ENCODE data around the gene WDSUB1.

The WDSUB1 gene

DNA sequence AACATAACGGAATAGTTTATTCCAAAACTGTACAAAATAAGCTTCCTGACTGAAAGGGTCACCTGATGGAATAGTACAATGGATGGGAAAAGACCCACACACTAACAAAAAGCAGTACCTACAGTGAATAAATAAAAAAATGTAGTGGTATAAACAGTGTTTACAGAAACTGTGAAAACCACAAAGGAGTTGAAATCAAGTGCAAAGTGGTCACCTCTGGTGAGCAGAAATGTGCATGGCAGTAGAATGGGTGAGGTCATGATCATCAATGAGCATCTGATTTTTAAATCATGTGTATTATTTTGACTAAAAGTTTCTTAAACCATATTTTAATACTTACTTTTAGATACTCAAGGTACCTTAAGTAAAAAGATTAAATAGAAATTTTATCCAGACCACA, 11.4 kb downstream of the WDSUB1 start:
- Histone ChIP-seq H4K20me1 (no peaks in the 10 kb centered on the region), H3K27me3 (no peaks in the 10 kb centered on the region), H3K9me3 (replicated peaks in 1 of 11) (peaks cover 8 to 13% (median 10%) of the 10 kb centered on the region in 11 experiments; a peak in 17 of 22 replicates), H3K9ac (no peak overlapping the region), H3K4me2 (no peak overlapping the region), H3K4me3 (no peak overlapping the region), H3K36me3 (peaks cover 36 to 96% (median 74%) of the 10 kb centered on the region in 11 experiments), H3K27ac (no peak overlapping the region), H3K4me1 (no peaks in the 10 kb centered on the region)
- TF ChIP-seq Cebpa-rat (IDR thresholded peaks at IDR 0.05): no peak

DNA sequence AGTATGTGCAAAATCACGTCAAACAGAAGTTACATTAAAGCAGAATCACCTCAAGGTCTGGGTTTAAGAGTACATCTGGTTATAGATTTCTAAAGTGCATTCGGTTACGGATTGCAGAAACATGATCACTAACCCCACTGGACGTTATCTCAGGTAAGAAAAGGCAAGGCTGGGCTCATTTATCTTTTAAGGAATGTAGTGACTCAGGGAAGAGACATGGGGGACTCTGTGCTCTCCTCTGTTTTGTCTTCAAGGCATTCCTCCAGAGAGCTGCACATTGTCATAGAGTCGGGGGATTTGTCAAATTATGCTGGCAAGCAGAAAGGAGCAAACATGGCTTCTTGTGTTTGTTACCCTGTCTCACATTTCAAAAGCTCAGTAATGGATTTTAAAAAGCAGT, 14.3 kb downstream of the WDSUB1 start:
- Histone ChIP-seq H3K27ac (no peak overlapping the region), H3K4me1 (no peaks in the 10 kb centered on the region), H3K4me3 (no peak overlapping the region), H3K9ac (no peak overlapping the region), H3K4me2 (no peak overlapping the region), H3K9me3 (replicated peaks in 1 of 11) (peaks cover 8 to 16% (median 11%) of the 10 kb centered on the region in 11 experiments; a peak in 17 of 22 replicates), H3K36me3 (peaks cover 22 to 74% (median 60%) of the 10 kb centered on the region in 11 experiments), H4K20me1 (no peaks in the 10 kb centered on the region), H3K27me3 (no peaks in the 10 kb centered on the region)
- no peak for TF ChIP-seq Cebpa-rat (IDR thresholded peaks at IDR 0.05)

DNA sequence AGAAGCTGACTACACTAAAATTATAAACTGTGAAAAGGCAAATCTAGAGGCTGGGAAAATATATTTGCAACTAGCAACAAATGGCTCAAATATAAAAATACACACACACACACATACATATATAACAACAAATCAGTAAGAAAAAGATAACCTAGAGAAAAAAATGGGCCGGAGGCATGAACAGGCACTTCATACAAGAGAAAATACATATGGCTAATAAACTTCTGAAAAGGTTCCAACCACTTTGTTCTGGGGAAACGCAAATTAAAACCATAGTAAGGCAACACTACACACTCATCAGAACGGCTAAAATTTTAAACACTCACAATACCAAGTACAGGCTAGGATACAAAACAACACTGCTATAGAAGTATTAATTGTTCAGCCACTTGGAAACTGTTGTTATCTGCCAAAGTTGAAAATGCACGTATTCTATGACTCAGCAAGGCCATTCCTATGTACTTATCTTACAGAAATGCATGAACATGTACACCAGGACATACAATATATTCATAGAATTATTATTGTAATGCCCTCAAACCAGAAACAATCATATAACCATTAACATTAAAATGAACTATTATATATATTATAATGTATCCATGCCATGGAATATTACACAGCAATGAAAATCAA, 15.6 kb downstream of the WDSUB1 start:
- Histone ChIP-seq H3K4me3 (no peak overlapping the region), H3K27me3 (no peaks in the 10 kb centered on the region), H3K27ac (no peak overlapping the region), H3K4me2 (no peak overlapping the region), H3K36me3 (peaks cover 29 to 77% (median 66%) of the 10 kb centered on the region in 11 experiments), H4K20me1 (no peaks in the 10 kb centered on the region), H3K4me1 (no peaks in the 10 kb centered on the region), H3K9me3 (replicated peaks in 1 of 11) (peaks cover 8 to 25% (median 16%) of the 10 kb centered on the region in 11 experiments; a peak in 18 of 22 replicates), H3K9ac (no peak overlapping the region)
- no peak for TF ChIP-seq Cebpa-rat (IDR thresholded peaks at IDR 0.05)

DNA sequence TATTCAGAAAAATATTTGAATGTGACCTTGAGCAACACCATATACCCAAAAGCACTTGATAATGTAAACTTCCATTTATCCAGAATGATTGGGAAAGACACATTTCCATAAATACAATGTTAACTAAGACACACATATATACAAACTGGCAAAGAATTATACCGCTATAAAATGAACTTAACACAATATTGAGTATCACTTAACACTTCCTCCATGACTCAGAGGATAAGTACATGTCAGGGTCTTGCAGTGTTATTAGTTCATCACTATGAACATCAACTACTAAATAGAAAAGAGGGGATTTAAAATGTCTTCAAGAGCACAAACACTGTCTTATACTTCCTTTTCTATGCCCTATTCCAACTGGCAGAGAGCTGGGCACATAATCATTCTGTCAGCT, 18.6 kb downstream of the WDSUB1 start:
- peaks cover 36 to 78% (median 70%) of the 10 kb centered on the region in 11 experiments for H3K36me3 ChIP-seq
- no peak overlapping the region for H3K4me2 ChIP-seq
- no peak for TF ChIP-seq Cebpa-rat (IDR thresholded peaks at IDR 0.05)
- no peaks in the 10 kb centered on the region for H3K4me1 ChIP-seq
- peaks cover 8 to 30% (median 16%) of the 10 kb centered on the region in 11 experiments; a peak in 18 of 22 replicates for H3K9me3 ChIP-seq (replicated peaks in 1 of 11)
- no peaks in the 10 kb centered on the region for H3K27me3 ChIP-seq
- H3K27ac ChIP-seq: no peak overlapping the region
- no peaks in the 10 kb centered on the region for H4K20me1 ChIP-seq
- H3K9ac ChIP-seq: no peak overlapping the region
- no peak overlapping the region for H3K4me3 ChIP-seq

DNA sequence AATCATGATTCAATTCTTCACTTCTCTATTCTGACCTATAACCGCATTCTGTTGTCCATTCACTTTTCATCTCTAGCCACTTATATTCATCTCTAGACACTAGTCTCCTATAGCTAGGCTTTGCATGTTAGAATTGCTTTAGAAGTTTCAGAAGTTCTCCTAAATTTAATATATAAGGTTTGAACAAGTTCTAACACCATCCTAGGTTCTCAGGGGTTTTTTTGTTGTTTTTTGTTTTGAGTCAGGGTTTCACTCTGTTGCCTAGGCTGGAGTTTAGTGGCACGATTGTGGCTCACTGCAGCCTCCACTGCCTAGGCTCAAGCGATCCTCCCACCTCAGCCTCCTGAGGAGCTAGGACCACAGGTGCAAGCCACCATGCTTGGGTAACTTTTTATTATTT, 19.9 kb downstream of the WDSUB1 start:
- peaks cover 35 to 76% (median 63%) of the 10 kb centered on the region in 11 experiments for H3K36me3 ChIP-seq
- H3K4me3 ChIP-seq: no peak overlapping the region
- no peaks in the 10 kb centered on the region for H4K20me1 ChIP-seq
- H3K4me2 ChIP-seq: no peak overlapping the region
- H3K27ac ChIP-seq: no peak overlapping the region
- peaks cover 6 to 29% (median 14%) of the 10 kb centered on the region in 11 experiments; a peak in 18 of 22 replicates for H3K9me3 ChIP-seq (replicated peaks in 1 of 11)
- TF ChIP-seq Cebpa-rat (IDR thresholded peaks at IDR 0.05): no peak
- no peaks in the 10 kb centered on the region for H3K4me1 ChIP-seq
- no peaks in the 10 kb centered on the region for H3K27me3 ChIP-seq
- H3K9ac ChIP-seq: no peak overlapping the region

DNA sequence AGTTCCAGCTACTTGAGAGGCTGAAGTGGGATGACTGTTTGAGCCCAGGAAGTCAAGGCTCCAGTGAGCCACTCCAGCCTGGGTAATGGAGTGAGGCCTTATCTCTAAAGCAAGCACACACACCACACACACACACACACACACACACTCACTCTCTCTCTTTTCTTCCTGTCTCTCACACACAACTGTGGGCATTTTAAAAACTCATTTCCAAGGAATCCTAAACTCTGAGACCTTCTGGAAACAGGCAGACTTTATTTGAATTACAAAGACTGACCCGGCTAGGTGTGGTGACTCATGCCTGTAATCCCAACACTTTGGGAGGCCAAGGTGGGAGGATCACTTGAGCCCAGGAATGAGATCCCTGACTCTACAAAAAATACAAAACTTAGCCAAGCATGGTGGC, 21.3 kb downstream of the WDSUB1 start:
- Histone ChIP-seq H3K9me3 (replicated peaks in 1 of 11) (peaks cover 0 to 18% (median 5%) of the 10 kb centered on the region in 11 experiments; a peak in 9 of 22 replicates), H3K4me2 (no peak overlapping the region), H3K36me3 (peaks cover 21 to 75% (median 59%) of the 10 kb centered on the region in 11 experiments; a peak in 21 of 22 replicates), H4K20me1 (no peaks in the 10 kb centered on the region), H3K27me3 (no peaks in the 10 kb centered on the region), H3K4me3 (no peak overlapping the region), H3K4me1 (no peaks in the 10 kb centered on the region), H3K27ac (no peak overlapping the region), H3K9ac (no peak overlapping the region)
- TF ChIP-seq Cebpa-rat (IDR thresholded peaks at IDR 0.05): no peak

DNA sequence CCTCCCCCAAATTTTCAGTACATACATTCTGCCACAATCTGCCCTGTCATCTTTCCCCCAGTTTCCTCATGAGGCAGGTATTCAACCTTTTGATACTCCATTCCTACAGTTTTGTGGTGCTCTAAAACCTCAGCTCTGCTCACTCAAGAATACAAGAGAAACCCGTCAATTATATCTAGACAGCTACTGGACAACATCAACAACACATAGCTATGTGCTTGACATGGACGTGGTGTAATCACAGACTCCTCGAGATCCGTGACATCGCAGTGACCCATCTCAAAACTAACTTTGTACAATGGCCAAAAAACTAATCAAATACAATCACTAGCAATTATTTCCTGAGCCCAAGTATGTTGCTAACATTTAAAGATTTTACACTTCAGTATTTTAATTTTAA, 23.6 kb downstream of the WDSUB1 start:
- Histone ChIP-seq H3K4me3 (no peak overlapping the region), H3K4me1 (no peaks in the 10 kb centered on the region), H3K9ac (no peak overlapping the region), H3K9me3 (replicated peaks in 1 of 11) (peaks cover 0 to 18% (median 5%) of the 10 kb centered on the region in 11 experiments; a peak in 9 of 22 replicates), H3K27me3 (no peaks in the 10 kb centered on the region), H3K4me2 (no peak overlapping the region), H3K36me3 (peaks cover 37 to 87% (median 78%) of the 10 kb centered on the region in 11 experiments), H3K27ac (no peak overlapping the region), H4K20me1 (no peaks in the 10 kb centered on the region)
- TF ChIP-seq Cebpa-rat (IDR thresholded peaks at IDR 0.05): no peak

DNA sequence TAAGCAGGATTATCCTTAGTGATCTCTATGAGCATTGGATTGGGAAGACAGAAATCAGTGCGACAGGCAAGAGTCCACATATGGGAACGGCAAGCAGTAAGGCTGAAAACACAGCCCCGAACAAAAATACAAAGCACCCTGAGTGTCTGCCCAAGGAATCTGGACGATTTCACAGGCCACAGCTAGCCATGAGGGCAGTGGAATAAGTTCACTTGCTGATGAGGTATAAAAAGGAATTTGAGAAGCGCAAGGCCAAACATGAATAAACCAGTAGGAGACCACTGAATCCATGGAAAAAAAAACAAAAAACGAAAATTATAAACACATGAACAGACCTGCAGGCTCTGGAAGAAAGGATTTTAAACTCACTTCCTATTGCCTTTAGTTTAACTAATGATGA, 24.3 kb downstream of the WDSUB1 start:
- H3K4me3 ChIP-seq: no peak overlapping the region
- H3K4me1 ChIP-seq: no peaks in the 10 kb centered on the region
- H3K9ac ChIP-seq: no peak overlapping the region
- TF ChIP-seq Cebpa-rat (IDR thresholded peaks at IDR 0.05): no peak
- H3K27me3 ChIP-seq: no peaks in the 10 kb centered on the region
- peaks cover 40 to 90% (median 82%) of the 10 kb centered on the region in 11 experiments for H3K36me3 ChIP-seq
- no peak overlapping the region for H3K4me2 ChIP-seq
- no peak overlapping the region for H3K27ac ChIP-seq
- H3K9me3 ChIP-seq (replicated peaks in 1 of 11): peaks cover 0 to 16% (median 5%) of the 10 kb centered on the region in 11 experiments; a peak in 9 of 22 replicates
- no peaks in the 10 kb centered on the region for H4K20me1 ChIP-seq

DNA sequence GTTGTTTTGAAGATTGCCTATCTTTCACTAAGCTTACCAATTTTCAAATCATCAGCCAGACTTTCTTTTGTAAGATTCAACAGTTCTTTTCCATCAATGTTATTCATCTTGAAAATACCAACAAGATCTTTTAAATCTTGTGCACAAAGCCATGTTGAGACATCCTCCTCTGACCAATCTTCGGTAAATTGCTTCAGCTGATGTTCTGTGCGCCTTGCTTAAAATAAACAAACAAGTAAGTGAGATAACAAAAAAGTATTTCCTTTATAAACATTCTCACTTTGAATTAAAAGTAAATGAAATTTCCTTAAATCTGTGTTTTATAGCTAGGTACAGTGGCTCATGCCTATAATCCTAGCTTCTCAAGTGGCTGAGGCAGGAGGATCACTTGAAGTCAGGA, 30.3 kb downstream of the WDSUB1 start:
- Histone ChIP-seq H3K27me3 (no peaks in the 10 kb centered on the region), H3K9me3 (replicated peaks in 1 of 11) (peaks cover 0 to 17% (median 8%) of the 10 kb centered on the region in 11 experiments; a peak in 8 of 22 replicates), H3K4me1 (peaks cover 9 to 32% (median 19%) of the 10 kb centered on the region in 10 experiments), H3K36me3 (peaks cover 33 to 80% (median 71%) of the 10 kb centered on the region in 11 experiments), H4K20me1 (no peaks in the 10 kb centered on the region), H3K4me3 (no peak overlapping the region), H3K4me2 (no peak overlapping the region), H3K27ac (no peak overlapping the region), H3K9ac (no peak overlapping the region)
- no peak for TF ChIP-seq Cebpa-rat (IDR thresholded peaks at IDR 0.05)

Data from BLaER1 treated with 17β-estradiol and CSF1 and Interleukin-3, amounts not matched to agents 10 nM and 100 nM (cell line).